DMS153 (cell line): ENCODE results near the gene SLC13A4.
"Not testable (repeated sequence)": the region's sequence is repeated elsewhere in the genome, so short reads cannot be mapped to it uniquely, and the experiment has no call there.

Experiments used
- DNase-seq: peaks from one replicate; lab custom pipeline; 2025; lab: John Stamatoyannopoulos, UW

The SLC13A4 gene

GRCh38 chr7:135748770-135749169 is 20.8 kb upstream of the SLC13A4 start, which contains the start of gene FAM180A:
FAM180A (minus strand) TSS chr7:135748813; CDS start chr7:135748580, 233 bp downstream.
- DNase-seq = no peak

DNA sequence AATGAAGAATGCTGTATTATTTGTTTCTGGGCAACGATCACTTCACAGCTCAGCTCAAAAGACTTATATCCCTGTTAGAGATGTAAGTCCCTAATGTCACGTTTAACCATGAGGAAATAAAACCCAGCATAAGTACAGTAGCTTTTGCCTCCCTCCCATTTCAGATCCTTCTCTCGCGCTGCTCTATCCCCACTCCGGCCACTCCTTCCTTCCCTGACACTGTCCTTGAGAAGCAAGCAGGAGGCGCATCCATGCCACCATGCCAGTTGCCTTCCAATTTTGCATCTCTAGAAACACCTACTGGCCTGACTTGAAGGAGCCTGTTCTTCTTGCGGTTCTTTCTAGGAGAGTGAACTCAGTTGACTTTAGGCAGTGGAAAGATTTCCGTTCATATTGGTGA is 19.4 kb upstream of the SLC13A4 start:
- DNase-seq = no peak

- no peak for DNase-seq
These were observed 17.8 kb upstream of the SLC13A4 start for GRCh38 chr7:135745703-135746312.

DNA sequence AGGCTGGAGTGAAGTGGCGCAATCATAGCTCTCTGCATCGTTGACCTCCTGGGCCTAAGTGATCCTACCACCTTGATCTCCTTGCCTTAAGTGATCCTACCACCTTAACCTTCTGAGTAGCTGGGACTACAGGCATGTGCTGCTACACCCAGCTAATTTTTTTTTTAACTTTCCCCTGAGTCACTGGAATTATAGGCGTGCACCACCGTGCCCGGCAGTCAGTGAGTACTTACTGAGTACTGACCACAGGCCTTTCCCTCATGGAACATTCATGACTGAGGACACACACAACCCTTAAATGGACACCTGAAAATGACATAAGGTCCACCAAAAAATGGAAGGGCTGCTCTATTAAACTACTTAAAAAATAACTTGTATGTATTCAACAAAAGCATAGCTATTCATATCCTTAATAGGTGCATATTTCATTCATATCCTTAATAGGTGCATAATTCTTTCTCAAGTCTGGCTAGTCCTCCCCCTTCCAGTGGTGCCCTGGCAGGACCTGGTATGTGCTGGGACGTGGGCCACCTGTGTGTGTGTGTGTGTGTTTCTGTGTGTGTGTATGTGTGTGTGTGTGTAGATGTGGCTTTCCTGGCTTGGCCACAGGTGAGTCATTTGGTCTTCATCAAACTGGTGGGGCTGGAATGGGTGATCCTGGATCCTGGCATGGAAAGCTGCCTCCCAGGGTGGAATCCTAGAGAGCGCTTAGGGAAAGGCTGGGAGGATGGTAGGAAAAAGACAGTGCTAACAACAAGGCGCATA is 17.1 kb upstream of the SLC13A4 start:
- DNase-seq = no peak

GRCh38 chr7:135743907-135744731 is 16.1 kb upstream of the SLC13A4 start:
- DNase-seq = no peak

- DNase-seq = no peak
These were observed 14.4 kb upstream of the SLC13A4 start for GRCh38 chr7:135742371-135742770.

GRCh38 chr7:135741905-135742304 is 13.9 kb upstream of the SLC13A4 start:
- DNase-seq = no peak

GRCh38 chr7:135740889-135741288 is 12.9 kb upstream of the SLC13A4 start:
- no peak for DNase-seq

- DNase-seq = not testable (repeated sequence)
These were observed 9.3 kb upstream of the SLC13A4 start for GRCh38 chr7:135737306-135737647.

DNA sequence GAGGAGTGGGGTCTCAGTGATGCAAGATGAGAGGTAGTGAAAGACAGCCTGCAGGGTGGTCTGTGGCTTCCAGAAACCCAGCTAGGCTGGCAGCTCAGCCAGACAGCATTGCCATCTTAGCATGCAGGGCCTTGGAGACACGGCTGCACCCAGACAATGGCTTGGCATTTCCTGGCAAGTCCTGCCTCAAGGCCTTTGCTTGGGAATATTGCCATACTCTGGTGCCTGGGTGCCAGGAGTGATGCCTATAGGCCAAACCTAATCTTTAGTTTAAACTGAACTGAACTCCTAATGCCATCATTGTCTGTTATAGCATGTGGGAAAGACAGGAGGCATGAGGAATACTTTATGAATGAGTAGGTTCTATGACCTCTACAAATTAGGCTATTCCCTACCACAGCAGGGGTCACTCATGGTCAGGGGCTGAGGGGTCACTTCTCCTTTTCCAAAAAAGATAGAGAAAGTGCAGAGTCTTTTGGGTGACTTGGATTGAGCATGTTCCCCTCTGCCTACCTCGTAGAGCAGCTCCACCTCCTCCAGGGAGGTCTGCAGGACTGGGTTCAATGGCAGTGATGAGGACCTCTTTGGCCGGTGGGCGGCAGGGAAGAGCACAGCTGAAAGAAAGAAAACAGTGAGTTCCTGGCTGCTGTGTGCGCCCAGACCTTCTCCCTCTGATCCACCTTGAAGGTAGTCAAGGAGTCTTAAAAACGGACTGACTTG is 8.8 kb upstream of the SLC13A4 start:
- DNase-seq = no peak

GRCh38 chr7:135734343-135734689 is 6.3 kb upstream of the SLC13A4 start:
- no peak for DNase-seq

GRCh38 chr7:135733603-135734342 is 5.8 kb upstream of the SLC13A4 start:
- DNase-seq = no peak

- DNase-seq = no peak
These were observed 3.1 kb upstream of the SLC13A4 start for GRCh38 chr7:135731131-135731530.

DNA sequence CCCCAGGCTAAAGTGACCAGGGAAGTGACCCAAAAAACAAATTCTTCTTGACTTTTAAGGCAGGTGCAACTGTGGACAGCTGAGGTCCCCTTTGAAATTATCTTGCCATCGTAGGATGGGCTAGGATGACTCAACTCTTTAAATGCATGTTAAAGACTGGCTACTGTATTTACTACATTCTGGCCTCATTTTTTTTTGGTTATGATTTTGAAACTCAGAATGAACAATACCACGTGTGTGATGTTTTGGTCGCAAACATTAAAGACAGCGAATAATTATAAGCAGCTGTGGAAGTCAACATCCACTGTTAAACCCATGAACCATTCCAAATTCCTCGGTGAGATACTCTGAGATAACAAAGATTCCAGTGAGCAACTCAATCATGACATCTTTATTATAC is 1.2 kb upstream of the SLC13A4 start:
- no peak for DNase-seq

- no peak for DNase-seq
These were observed 894 bp downstream of the SLC13A4 start for GRCh38 chr7:135726911-135727673.

- no peak for DNase-seq
These were observed 1.7 kb downstream of the SLC13A4 start for GRCh38 chr7:135726276-135726788.

DNA sequence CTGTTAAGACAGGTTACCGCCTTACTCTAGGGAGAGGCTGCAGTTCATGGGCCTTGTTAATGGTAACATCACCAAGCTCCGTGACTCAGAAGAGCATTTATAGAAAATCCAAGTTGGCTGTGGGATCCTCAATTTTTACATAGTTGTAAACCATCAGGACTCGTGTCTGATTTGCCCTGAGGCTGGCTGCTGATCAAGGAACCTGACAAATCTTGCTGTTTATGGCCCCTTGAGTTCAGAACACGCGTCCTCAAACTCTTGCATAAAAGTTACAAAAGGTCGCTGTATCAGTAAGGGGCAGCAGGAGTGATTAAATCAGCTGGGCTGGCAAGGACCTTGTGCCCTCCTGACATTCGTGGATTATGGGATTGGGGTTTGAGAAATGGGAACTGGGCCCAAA is 4.6 kb downstream of the SLC13A4 start:
- DNase-seq = no peak

GRCh38 chr7:135721198-135721820 is 6.7 kb downstream of the SLC13A4 start:
- no peak for DNase-seq

DNA sequence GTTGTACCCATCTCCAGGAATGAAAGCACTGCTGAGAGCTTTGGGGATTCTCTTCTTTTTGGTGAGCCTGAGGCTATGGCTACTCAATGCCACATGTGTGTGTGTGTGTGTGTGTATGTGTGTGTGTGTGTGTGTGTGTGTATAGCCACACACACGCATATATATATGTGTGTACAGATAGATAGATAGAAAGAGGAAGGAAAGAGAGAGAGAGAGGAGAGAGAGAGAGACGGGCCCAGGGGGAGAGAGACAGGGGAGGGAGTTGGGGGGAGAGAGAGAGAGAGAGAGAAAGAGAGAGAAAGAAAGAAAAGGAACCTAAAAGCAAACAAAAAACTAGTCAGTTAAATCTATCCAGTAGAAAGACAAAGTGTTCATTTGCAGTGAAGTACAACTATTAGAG is 8.3 kb downstream of the SLC13A4 start:
- no peak for DNase-seq

- DNase-seq = no peak
These were observed 9.1 kb downstream of the SLC13A4 start for GRCh38 chr7:135718794-135719437.
